GM21526 (cell line): ENCODE data around the gene SERPINA1.
A peak's percentile ranks its signal among the peaks of the same experiment; 100 is the strongest.
"Not testable (repeated sequence)": the region's sequence is repeated elsewhere in the genome, so short reads cannot be mapped to it uniquely, and the experiment has no call there.

Experiments
- ATAC-seq: cut with Tn5 transposase; IDR thresholded peaks from one replicate; pipeline ENCODE4 v1.9.1; 2021; ENCODE audit warnings: moderate library complexity; ENCODE audit not compliant: unreplicated experiment, low FRiP score

Gene SERPINA1

GRCh38 chr14:94354190-94354589 is 34.2 kb downstream of the SERPINA1 start:
- ATAC-seq: not testable (repeated sequence)

- ATAC-seq: no peak
These were observed 39.1 kb downstream of the SERPINA1 start for GRCh38 chr14:94349276-94349675.

- ATAC-seq: no peak
These were observed 39.6 kb downstream of the SERPINA1 start for GRCh38 chr14:94348836-94349235.

GRCh38 chr14:94346841-94347240 is 41.6 kb downstream of the SERPINA1 start:
- ATAC-seq: no peak

- peak; percentile 56 for ATAC-seq
These were observed 42.2 kb downstream of the SERPINA1 start for GRCh38 chr14:94346065-94346786.

- ATAC-seq: no peak
These were observed 42.9 kb downstream of the SERPINA1 start for GRCh38 chr14:94345344-94346064.

- no peak for ATAC-seq
These were observed 44.0 kb downstream of the SERPINA1 start for GRCh38 chr14:94344389-94344788.

- ATAC-seq: no peak
These were observed 45.0 kb downstream of the SERPINA1 start for GRCh38 chr14:94343238-94344005.

GRCh38 chr14:94342334-94342934 is 46.0 kb downstream of the SERPINA1 start:
- ATAC-seq: no peak

GRCh38 chr14:94341656-94342333 is 46.6 kb downstream of the SERPINA1 start:
- ATAC-seq: no peak

GRCh38 chr14:94340533-94340932 is 47.9 kb downstream of the SERPINA1 start:
- no peak for ATAC-seq

- ATAC-seq: no peak
These were observed 50.4 kb downstream of the SERPINA1 start for GRCh38 chr14:94338023-94338422.

- ATAC-seq: no peak
These were observed 51.1 kb downstream of the SERPINA1 start for GRCh38 chr14:94337274-94337673.

- ATAC-seq: no peak
These were observed 53.5 kb downstream of the SERPINA1 start for GRCh38 chr14:94334872-94335271.

- ATAC-seq: no peak
These were observed 55.8 kb downstream of the SERPINA1 start for GRCh38 chr14:94332587-94332986.

- no peak for ATAC-seq
These were observed 56.3 kb downstream of the SERPINA1 start for GRCh38 chr14:94332063-94332583.

- ATAC-seq: no peak
These were observed 56.9 kb downstream of the SERPINA1 start for GRCh38 chr14:94331462-94331861.

GRCh38 chr14:94330857-94331256 is 57.5 kb downstream of the SERPINA1 start:
- no peak for ATAC-seq

GRCh38 chr14:94330432-94330831 is 58.0 kb downstream of the SERPINA1 start:
- ATAC-seq: no peak

- ATAC-seq: no peak
These were observed 58.5 kb downstream of the SERPINA1 start for GRCh38 chr14:94329857-94330256.
